CD4-positive, alpha-beta T cell treated with Interleukin-15 for 4 hours (primary cell): Measurements from ENCODE around the gene KIAA1191.

Experiments
- DNase-seq: peaks from one replicate; pipeline ENCODE4 v3.0.0-alpha.2; 2020; ENCODE audit warnings: low spot score

The KIAA1191 gene

DNA sequence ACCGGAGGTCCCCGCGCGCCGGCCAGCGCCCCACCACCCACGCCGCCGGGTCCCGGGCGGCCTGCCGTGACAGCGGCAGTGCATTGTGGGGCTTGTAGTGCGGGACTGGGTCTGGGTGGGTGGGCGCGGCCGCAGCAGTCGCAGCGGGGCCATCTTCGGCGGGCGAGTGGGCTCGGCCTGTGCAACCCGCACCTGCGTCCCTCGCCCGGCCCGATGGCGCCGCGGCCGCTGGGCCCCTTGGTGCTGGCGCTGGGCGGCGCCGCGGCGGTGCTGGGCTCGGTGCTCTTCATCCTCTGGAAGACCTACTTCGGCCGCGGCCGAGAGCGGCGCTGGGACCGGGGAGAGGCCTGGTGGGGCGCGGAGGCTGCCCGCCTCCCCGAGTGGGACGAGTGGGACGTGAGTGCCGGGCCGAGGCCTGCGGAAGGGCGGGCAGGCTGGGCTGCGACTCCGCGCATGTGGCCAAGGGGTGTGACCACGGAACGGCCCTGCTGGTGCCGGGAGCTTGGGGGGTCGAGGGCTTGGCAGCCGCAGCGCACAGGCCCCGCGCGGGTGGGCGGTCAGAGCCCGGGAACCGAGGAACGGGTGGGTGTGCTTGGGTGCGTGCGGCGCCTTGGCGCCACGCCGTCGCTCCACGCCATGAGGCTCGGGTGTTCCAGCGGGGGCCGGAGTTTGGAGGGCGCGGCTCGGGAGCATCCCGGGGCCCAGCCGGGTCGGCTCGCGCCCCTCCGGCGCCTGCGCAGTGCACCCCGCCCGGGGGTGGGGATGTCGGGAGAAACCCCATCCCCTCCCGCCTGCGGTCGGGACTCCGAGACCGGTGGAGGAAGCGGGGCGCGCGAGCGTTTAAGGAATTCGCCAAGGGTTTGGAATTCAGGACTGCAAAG is 4.0 kb upstream of the KIAA1191 start, which contains the start of gene ARL10:
Gene ARL10, plus strand, starts transcription at position 137 of the 881 bp plus-strand sequence. Its CDS starts 77 bp downstream, at position 214.
- DNase-seq, result peak; percentile 49

DNA sequence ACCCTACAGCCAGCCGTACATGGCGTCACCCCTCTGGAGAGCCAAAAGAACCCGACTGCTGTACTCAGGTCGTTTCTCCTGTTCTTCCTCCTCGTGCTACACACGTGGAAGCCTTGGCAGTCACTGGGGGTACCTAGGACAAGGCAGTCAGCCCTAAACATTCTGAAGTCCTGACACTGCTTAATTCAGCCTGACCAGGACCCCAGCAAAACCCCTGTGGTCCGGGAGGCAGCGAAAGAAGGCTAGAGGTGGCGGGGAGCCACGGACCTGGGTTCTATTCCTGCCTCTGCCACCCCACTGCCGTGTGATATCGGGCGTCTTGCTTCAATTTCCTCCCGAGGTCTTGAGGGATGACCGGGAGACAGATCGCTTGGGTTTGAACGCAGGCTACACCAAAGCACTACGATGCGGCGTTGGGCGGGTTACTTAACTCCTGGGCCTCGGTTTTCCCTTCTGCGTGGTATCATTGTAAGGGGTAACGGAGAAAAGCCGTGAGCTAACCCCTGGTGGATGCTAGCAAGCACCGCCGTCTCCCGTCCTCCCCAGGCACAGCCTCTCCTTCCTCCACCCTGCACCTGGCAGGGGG is 3.3 kb upstream of the KIAA1191 start:
- DNase-seq, result no peak

DNA sequence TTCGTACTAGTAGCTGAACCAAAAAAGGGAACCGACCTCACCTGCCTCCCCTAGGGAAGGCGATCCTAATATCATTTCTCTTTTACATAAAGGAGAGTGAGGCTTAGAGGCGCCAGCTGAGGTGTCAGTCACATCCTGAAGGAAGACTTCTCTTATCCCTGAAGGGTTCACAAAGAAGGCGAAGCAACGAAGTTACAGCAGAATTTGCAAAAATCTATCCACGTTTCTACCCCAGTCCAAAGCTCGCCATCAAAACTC is 598 bp upstream of the KIAA1191 start:
- DNase-seq, result no peak

DNA sequence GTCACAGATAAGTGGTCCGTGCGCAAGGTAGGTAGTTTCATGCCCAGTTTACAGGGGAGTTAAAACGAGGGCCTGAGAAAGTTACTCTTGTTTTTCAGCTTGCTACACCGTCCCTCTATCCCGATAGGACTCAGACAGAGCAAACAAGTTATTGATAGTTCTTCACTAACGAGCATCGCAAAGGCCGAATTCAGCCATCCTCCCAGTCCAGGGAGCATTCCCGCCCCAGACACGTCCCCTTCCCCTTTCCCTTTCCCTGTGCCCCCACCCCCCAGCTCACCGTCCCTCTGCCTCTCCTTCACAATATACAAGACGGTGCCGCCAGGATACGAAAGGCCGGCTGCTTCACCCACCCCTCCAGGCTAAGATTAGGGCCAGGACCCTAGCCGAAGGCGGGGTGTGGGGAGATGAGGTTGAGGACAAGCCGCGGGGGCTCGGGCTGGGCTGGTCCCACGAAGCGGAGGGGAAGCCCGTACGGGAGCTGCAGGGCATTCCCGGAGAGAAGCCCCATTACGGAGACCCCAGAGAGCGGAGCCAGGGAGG is 599 bp downstream of the KIAA1191 start:
- no peak for DNase-seq

DNA sequence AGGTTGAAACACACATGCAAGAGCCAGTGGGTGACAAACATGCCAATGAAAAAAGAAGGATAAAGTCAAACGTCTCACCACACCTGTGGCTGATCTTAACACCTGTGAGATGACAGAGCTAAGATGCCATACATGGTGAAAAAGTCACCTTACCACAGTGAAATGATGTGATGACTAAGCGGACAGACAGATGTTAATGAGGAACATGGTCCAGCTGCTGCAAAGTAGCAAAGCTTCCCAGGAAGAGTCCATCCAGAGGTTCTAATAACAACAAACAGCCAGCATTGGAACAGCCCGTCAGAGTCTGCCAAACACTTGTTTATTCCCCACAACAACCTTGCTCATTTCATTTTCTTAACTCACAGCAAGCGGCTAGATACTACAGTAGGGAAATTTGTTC is 1.9 kb downstream of the KIAA1191 start:
- no peak for DNase-seq

DNA sequence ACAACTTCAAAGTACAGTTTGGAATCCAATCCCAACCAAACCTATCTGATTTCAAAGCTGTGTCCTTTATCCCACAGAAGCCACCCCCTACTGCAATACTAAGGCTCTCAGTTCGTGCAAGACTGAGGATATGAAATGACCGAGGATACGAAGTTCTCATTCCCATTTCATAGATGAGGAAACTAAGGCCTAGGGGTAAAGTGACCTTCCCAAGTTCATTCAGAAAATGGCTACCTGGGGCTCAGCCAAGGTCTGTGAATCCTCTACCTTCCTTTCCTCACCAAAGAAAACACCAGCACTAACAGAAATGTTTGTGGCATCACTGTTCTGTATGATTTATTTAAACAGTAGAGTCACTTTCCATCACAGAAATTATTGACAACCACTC is 5.4 kb downstream of the KIAA1191 start:
- DNase-seq, result no peak

DNA sequence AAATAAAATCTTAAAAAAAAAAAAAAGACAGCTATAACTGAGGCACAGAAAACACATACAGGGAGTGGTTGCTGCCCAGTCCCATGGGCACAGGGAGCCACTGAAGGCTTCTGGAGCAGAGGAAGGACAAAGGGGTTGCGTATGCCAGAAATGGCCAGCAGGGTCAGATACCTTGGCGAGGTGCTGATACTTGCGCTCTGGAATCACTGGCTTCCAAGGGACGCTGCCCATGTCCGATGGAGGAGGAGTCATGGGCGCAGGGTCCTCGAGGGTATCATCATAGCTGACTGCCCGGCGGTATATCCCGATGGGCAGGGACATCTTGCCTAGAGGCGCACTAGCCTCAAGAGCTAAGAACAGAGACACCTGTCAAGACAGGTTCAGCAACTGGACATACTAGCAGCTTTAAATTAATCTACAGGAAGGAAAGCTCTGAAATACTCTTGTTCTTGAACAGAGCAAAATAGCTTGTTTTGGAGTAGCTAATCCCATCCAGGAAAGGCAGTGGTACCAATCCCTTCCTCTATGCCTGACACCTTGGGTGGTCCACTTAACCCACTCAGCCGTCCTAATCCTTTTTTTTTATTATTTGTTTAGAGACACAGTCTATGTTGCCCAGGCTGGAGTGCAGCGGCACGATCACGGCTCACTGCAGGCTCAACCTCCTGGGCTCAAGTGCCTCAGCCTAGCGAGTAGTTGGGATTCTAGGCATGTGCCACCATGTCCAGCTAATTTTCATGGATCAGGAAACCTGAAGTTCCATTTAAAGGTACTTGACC is 6.0 kb downstream of the KIAA1191 start:
- no peak for DNase-seq

DNA sequence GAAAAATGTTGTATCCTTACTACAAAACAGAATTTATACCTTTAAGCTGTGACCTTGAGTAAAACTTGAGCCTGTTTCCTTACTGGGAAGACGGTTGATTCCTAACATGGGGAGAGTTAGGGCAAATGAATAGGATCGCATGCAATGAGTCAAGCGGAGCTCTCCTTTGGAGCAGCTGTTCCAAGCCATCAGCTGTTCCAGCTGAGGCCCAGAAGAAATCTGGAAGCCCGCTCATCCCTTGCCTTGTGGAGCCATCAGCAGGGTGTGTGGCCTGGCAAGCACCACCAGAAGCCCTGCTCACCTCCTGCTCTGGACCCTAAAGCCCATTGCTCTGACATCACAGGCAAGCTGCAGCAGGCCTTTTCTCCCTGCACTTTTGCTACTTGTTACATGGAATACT is 8.0 kb downstream of the KIAA1191 start:
- DNase-seq, result no peak

DNA sequence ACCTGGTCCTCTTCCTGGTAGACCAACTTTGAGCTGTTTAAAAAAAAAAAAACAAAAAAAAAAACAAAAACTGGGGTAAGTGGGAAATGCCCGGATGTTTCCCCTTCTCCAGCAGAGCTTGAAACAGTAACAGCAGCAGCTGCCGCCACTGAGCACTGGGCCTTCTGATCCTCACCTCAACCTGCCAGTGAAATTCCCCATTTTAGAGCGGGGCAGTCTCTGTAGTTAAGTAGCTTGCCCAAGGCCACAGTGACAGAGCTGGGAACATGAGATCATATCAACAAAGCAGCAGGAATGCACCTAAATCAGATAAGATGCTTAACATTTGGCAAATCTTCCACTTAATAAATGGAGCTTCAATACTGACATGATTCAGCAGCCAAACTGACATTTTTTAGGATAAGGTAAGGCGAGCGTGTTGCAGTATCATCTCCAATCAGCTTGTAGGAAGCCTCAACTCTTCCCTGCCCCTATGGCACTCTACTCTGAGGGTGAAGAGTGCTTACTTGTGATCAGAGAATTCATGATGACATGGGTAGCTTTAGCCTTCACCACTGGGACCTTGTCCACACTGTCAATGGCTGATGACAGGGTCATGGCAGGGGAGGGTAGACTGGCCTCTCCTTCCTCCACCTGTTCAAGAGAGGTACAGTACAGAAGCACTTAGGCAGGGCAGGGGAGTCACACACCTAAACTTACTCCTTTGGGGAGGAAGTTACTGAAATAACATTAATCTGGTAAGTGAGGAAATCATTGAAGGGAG is 9.3 kb downstream of the KIAA1191 start:
- DNase-seq, result no peak

DNA sequence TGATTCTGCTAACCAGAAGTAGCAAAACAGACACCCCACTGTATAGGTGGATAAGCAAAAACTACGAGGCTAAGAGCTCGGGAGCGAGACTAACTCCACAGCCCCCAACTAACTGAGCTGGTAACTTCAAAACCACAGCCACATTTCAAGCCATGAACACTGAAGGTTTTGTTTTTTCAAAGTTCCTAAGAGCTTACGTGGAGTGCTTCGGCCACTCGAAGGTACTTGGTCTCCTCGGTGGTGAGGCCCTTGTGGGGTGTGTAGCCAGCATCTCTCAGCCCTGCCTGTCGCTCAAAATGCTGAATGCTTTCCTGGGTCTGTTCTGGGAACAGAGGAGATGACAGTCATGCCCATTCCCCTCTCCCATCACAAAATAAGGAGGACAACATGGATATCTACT is 11.1 kb downstream of the KIAA1191 start:
- no peak for DNase-seq

DNA sequence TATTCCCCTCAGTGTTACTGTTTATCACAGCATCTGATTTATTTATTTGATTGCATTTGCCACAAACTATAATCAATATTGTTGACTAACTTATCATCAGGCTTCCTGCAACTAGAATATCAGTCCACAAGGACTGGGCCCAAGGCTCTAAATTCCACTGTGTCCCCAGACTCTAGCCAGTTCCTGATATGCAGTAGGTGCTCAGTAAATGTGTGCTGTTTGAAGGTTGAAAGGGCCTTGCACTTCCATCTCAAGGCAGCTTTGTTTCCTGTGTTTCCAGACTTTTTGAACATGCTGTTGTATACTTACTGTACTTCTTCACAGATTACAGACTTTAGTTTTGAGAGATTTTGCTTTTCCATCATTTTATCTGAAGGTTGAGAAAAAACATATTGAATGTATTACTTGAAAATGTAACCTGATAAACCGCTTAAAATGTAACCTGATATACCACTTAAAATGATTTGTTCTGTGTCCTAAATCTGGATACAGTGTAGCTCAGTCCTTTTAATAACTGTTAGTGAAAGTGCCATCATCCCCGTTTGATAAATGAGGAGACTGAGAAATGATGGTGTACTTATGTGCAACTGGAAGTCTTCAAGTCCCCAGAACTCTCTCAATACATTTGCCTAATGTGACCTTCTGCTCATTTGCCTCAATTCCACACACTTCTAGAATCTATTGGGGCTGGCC is 18.7 kb downstream of the KIAA1191 start:
- no peak for DNase-seq

DNA sequence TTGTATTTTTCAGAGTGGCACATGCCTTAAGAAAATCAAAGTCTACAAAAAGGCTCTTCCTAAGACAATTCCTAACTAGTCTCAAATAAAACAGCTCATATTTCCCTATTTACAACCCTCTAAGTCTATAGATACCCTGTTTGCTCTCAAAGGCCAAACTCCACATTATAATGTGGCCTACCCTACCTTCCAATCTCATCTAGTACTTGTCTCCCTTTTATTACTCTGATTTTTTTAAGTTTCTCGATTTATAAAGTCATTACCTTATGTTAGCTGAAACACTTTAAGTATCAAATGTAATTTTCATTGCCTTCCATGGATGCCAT is 19.4 kb downstream of the KIAA1191 start:
- DNase-seq, result no peak

DNA sequence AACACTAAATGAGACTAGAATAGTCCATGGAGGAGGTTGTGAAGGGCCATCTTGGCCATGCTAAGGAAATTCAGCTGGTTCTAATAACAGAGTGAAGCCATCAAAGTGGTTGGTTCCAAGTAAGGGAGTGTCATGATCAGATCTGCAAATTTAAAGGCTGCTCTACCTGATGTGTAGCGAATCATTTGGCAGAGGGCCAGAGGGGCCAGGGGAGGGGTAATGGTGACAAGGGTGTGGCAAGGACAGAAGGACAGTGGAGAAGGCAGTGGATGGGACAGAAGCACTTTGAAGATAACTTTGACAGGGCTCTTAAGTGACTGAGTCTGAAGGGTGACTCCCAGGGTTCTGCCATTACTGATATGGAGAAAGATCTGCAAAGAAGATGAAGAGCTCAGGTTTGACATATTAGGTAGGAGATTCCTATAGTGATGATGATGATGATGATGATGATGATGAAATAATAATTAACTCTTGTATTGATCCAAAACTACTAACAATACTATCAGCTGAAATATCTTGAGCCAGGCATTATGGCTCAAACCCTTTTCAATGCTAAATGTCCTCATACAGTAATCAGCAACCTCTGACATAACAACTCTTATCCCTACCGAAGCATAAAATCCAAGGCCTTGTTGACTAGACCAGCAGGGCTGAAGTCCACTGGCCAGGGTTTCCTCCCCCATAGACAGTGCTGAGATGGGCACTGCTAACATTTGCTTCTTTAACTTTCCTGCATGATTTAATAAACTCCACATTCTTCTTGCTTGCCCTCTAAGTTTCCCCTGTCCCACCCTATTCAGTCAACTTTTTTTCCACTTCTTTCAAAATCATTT is 20.0 kb downstream of the KIAA1191 start:
- no peak for DNase-seq

DNA sequence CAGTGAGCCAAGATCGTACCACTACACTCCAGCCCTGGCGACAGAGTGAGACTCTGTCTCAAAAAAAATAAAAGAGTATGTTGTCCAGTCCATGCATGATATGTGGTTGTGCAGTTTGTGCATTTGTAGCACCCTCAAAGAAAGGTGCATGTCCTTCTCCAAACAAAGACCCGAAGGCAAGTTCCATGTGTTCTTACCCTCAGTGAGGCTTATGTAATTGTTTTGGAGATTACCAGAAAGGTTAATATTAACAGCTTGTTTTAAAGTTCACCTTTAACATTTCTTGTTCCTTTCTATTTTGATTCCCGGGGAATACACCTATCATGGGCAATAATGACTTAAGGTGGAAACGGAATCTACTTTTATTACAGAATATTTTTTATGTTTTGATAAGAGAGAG is 22.3 kb downstream of the KIAA1191 start:
- DNase-seq, result no peak

DNA sequence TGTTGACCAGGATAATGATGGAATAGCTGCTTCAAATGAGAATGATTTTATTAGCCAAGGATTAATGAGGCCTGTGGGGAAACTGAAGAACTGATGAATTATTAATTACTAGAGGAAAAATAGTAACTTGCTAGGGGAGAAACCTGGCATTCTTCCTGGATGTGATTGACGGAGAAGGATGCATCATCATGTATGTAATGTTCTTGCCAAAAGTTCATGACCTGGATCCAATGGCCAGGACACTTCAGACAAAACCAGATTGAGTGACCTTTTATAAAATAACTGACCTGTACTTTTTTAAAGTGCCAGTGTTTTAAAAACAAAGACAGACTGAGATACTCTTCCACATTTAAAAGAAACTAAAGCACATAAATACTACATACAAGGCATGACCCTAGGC is 23.7 kb downstream of the KIAA1191 start:
- no peak for DNase-seq

DNA sequence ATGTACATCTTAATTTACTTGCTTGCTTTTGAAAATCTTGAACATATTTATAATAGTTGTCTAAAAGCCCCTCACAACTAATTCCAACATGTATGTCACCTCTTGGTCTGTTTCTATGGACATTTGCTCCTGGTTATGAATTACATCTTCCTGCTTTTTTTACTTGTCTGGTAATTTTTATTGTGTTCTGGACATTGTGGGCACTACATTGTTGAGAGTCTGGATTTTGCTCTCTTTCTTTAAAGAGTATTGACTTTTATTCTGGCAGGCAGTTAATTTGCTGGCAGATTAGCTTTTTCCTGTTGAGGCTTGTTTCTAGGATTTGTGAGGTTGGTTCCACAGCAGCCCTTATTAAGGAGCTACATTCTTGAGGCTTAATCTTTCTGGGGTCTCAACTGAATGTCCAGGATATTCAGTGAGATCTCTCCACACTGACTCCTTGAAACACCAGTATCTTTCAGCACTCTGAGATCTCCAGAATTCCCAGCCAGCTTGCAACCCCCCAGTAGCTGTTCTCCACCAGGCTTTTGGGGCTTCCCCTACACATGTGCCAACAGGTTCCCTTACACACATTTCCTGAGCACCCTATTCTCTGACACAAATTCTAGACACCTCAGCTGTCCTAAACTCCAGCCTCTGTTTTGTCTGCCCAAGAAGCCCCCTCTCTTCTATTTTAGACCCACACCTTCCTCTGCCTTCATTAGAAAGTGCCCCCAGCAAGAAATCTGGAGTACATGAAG is 27.4 kb downstream of the KIAA1191 start:
- no peak for DNase-seq

DNA sequence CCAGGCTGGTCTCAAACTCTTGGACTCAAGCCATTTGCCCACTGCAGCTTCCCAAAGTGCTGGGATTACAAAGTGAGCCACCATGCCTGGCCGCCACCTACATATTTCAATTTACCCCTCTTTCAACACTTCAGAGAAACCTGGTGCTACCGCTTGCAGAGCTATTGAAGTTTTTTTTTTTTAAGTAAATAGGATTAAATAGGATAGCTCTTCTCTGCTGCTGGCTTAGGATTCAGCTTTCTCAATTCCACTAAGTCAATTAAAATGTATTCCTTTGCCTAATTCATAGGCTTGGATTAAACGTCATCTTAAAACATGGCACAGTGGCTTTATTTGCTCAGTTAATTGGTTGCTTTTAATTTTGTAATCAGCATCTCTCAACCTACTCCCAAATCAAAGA is 41.0 kb downstream of the KIAA1191 start:
- no peak for DNase-seq

DNA sequence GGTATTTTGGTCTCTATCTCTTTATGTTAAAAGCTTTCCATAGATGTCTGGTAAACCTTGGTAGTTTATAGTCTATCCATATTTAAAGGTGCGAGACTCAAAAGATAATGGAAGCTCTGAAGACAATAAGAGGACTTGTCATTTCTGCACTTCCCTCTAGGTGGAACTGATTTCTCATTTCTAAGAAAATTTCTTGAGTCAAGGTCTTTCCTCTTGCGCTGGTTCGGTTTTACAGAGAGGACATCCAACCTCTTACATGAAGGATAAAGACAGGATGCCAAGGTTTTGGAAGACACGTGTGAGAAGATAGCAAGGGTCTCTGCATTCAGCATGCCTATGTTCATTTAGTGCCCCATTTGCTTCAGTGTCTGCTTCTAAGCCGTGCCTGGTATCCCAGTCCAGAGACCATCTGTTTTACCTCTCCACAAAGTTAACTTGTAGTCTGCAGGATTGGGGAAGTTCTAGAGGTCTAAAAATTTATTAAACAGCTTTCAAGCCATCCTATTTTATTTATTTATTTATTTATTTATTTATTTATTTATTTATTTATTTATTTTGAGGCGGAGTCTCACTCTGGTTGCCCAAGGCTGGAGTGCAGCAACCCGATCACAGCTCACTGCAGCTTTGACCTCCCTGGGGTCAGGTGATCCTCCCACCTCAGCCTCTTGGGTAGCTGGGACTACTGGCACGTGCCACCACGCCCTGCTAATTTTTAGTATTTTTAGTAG is 41.6 kb downstream of the KIAA1191 start:
- no peak for DNase-seq
